Measurements from ENCODE around the gene KIF2A. TPM values are rescaled to one million over a fixed set of nuclear protein-coding genes. Genes with fewer than 3 reads are reported as not detected.

Gene KIF2A
- total and polyA plus RNA-seq, 2 of the 13 experiments (the other 11 are each of a cell fraction or from before 2014, with no cell fraction given) = 8.5 to 19.2 TPM

DNA sequence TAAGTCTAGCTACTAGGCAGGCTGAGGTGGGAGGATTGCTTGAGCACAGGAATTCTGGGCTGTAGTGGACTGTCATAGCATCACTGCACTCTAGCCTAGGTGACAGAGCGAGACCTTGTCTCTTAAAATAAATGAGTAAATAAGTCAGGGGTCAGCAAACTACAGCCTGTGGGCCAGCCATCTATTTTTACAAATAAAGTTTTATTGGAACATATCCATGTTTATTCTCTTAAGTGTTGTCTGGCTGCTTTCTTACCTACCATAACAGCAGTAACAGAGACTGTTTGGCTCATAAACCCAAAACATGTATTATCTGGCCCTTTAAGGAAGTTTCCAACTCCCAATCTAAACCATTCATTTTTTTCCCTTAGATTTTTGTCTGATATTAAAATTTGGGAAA lies 68.1 kb downstream of the KIF2A start:
- no TSS peak for BruUV-seq (replicated peaks)
- H3K4me1 ChIP-seq (ENCODE audit: insufficient read depth, low read length) = no peaks in the 10 kb centered on the region
- in situ Hi-C loops (cut with HindIII; ENCODE audit: extremely low pct_ligation_motif_present, low pct_unique_long_range_greater_than_20kb) (no loop called here), intact Hi-C loops (cut with micrococcal nuclease; ENCODE audit: unreplicated experiment) (no loop called here)
- H3K27ac ChIP-seq (ENCODE audit: extremely low read length, insufficient read depth, low read length) = no peak overlapping the region
- H2AFZ ChIP-seq (ENCODE audit: low read length) = no peak overlapping the region
- WGBS (ENCODE audit: low lambda C conversion rate) = 100% methylated on average over 1 of the region's 1 CpG
- POLR2A ChIA-PET = no interaction called here
- no peak for FAIRE-seq
- ATAC-seq = no peak
- TF ChIP-seq CC2D1A (CRISPR knock-in tag; IDR thresholded peaks at IDR 0.05) = no peak
- TF ChIP-seq GABPA (IDR thresholded peaks at IDR 0.05; ENCODE audit: low read depth, low read length) = no peak
- no peak for TF ChIP-seq GABPA (CRISPR knock-in tag; IDR thresholded peaks at IDR 0.05; ENCODE audit: low read depth)
- no peak for TF ChIP-seq MATR3 (CRISPR knock-in tag; IDR thresholded peaks at IDR 0.05)
- no peak for TF ChIP-seq ZNF598 (CRISPR knock-in tag; IDR thresholded peaks at IDR 0.05; ENCODE audit: borderline replicate concordance)
- no peak for TF ChIP-seq NFATC3 (CRISPR knock-in tag; IDR thresholded peaks at IDR 0.05)
- no peak for TF ChIP-seq ZKSCAN8 (CRISPR knock-in tag; IDR thresholded peaks at IDR 0.05; ENCODE audit: borderline replicate concordance)
- no peak for TF ChIP-seq TAF15 (IDR thresholded peaks at IDR 0.05; ENCODE audit: low read depth, low read length, poor library complexity, severe bottlenecking)
- TF ChIP-seq, protein P1, sequence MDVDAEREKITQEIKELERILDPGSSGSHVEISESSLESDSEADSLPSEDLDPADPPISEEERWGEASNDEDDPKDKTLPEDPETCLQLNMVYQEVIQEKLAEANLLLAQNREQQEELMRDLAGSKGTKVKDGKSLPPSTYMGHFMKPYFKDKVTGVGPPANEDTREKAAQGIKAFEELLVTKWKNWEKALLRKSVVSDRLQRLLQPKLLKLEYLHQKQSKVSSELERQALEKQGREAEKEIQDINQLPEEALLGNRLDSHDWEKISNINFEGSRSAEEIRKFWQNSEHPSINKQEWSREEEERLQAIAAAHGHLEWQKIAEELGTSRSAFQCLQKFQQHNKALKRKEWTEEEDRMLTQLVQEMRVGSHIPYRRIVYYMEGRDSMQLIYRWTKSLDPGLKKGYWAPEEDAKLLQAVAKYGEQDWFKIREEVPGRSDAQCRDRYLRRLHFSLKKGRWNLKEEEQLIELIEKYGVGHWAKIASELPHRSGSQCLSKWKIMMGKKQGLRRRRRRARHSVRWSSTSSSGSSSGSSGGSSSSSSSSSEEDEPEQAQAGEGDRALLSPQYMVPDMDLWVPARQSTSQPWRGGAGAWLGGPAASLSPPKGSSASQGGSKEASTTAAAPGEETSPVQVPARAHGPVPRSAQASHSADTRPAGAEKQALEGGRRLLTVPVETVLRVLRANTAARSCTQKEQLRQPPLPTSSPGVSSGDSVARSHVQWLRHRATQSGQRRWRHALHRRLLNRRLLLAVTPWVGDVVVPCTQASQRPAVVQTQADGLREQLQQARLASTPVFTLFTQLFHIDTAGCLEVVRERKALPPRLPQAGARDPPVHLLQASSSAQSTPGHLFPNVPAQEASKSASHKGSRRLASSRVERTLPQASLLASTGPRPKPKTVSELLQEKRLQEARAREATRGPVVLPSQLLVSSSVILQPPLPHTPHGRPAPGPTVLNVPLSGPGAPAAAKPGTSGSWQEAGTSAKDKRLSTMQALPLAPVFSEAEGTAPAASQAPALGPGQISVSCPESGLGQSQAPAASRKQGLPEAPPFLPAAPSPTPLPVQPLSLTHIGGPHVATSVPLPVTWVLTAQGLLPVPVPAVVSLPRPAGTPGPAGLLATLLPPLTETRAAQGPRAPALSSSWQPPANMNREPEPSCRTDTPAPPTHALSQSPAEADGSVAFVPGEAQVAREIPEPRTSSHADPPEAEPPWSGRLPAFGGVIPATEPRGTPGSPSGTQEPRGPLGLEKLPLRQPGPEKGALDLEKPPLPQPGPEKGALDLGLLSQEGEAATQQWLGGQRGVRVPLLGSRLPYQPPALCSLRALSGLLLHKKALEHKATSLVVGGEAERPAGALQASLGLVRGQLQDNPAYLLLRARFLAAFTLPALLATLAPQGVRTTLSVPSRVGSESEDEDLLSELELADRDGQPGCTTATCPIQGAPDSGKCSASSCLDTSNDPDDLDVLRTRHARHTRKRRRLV (CRISPR knock-in tag; IDR thresholded peaks at IDR 0.05) = no peak
- TF ChIP-seq, protein P2, sequence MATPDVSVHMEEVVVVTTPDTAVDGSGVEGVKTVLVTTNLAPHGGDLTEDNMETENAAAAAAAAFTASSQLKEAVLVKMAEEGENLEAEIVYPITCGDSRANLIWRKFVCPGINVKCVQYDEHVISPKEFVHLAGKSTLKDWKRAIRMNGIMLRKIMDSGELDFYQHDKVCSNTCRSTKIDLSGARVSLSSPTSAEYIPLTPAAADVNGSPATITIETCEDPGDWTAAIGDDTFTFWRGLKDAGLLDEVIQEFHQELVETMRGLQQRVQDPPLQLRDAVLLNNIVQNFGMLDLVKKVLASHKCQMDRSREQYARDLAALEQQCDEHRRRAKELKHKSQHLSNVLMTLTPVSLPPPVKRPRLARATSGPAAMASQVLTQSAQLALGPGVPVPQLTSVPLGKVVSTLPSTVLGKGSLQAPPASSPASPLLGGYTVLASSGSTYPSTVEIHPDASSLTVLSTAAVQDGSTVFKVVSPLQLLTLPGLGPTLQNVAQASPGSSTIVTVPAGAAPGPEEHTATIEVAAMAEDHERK (CRISPR knock-in tag; IDR thresholded peaks at IDR 0.05; ENCODE audit: low read depth) = no peak
- no peak for TF ChIP-seq ZNF580 (CRISPR knock-in tag; IDR thresholded peaks at IDR 0.05; ENCODE audit: borderline replicate concordance, low read depth)
- no peak for TF ChIP-seq RFX3 (CRISPR knock-in tag; IDR thresholded peaks at IDR 0.05)
- TF ChIP-seq ZMYM4 (CRISPR knock-in tag; IDR thresholded peaks at IDR 0.05) = no peak
- TF ChIP-seq SAFB2 (CRISPR knock-in tag; IDR thresholded peaks at IDR 0.05; ENCODE audit: borderline replicate concordance, low read depth) = no peak
- TF ChIP-seq ZNF772 (CRISPR knock-in tag; IDR thresholded peaks at IDR 0.05) = no peak
- TF ChIP-seq ZNF7 (CRISPR knock-in tag; IDR thresholded peaks at IDR 0.05) = no peak
- H3K27me3 ChIP-seq (ENCODE audit: control insufficient read depth in 1 of 2, insufficient read depth in 2 of 2, low read length in 2 of 2) = no peaks in the 10 kb centered on the region
- H3K79me2 ChIP-seq (ENCODE audit: insufficient read depth, low read length) = no peaks in the 10 kb centered on the region
- DNase-seq (ENCODE audit: low spot score) = no peak
- CTCF ChIA-PET (ENCODE audit: low intra/inter-chr PET ratio, low total read pairs) = no interaction called here
- H3K4me3 ChIP-seq (replicated peaks in 1 of 3; ENCODE audit: insufficient read depth in 1 of 3, low read depth in 2 of 3, low read length in 3 of 3) = no peak overlapping the region
- no peaks in the 10 kb centered on the region for H3K9me3 ChIP-seq (ENCODE audit: low read length)
- peaks cover 4 to 19% of the 10 kb centered on the region in 2 experiments; a peak in 4 of 5 replicates for H3K36me3 ChIP-seq (replicated peaks in 1 of 2; ENCODE audit: control insufficient read depth in 1 of 2, insufficient read depth in 2 of 2, low read length in 2 of 2)
- no peak overlapping the region for H3K9ac ChIP-seq (ENCODE audit: insufficient read depth, low read depth, low read length)
- no peaks in the 10 kb centered on the region for H4K20me1 ChIP-seq (ENCODE audit: insufficient read depth, low read length)
- no peak overlapping the region for H3K4me2 ChIP-seq (ENCODE audit: low read depth, low read length)
